ENCODE results near the gene GNAI2.

GRCh38 chr3:50242381-50242770 is 6.4 kb downstream of the GNAI2 start:
- TF ChIP-seq CTCF (IDR thresholded peaks at IDR 0.05) (no peak), POLR2A (IDR thresholded peaks at IDR 0.05) (no peak)
